GM21528 (cell line): Measurements from ENCODE around the gene POLD3.

ENCODE experiments used
- ATAC-seq: cut with Tn5 transposase; IDR thresholded peaks from one replicate; pipeline ENCODE4 v1.9.1; 2021; ENCODE audit warnings: mild to moderate bottlenecking, moderate library complexity; ENCODE audit not compliant: unreplicated experiment, low FRiP score

The POLD3 gene

GRCh38 chr11:74670171-74670570 is 77.8 kb downstream of the POLD3 start:
- ATAC-seq: no peak

GRCh38 chr11:74671520-74672196 is 79.3 kb downstream of the POLD3 start:
- no peak for ATAC-seq

GRCh38 chr11:74672332-74672955 is 80.1 kb downstream of the POLD3 start:
- no peak for ATAC-seq

GRCh38 chr11:74672956-74673692 is 80.7 kb downstream of the POLD3 start:
- no peak for ATAC-seq

GRCh38 chr11:74673693-74674360 is 81.4 kb downstream of the POLD3 start:
- ATAC-seq: no peak

GRCh38 chr11:74675761-74676160 is 83.4 kb downstream of the POLD3 start:
- ATAC-seq: no peak

GRCh38 chr11:74676596-74676995 is 84.2 kb downstream of the POLD3 start:
- ATAC-seq: no peak

GRCh38 chr11:74677131-74677530 is 84.7 kb downstream of the POLD3 start:
- no peak for ATAC-seq

GRCh38 chr11:74678041-74678440 is 85.7 kb downstream of the POLD3 start:
- no peak for ATAC-seq

GRCh38 chr11:74678591-74679512 is 86.5 kb downstream of the POLD3 start:
- no peak for ATAC-seq

GRCh38 chr11:74679513-74679865 is 87.1 kb downstream of the POLD3 start:
- ATAC-seq: no peak

GRCh38 chr11:74680035-74680671 is 87.8 kb downstream of the POLD3 start:
- no peak for ATAC-seq

GRCh38 chr11:74680703-74681531 is 88.5 kb downstream of the POLD3 start:
- no peak for ATAC-seq

GRCh38 chr11:74681686-74682651 is 89.6 kb downstream of the POLD3 start:
- ATAC-seq: no peak

GRCh38 chr11:74682731-74683278 is 90.4 kb downstream of the POLD3 start:
- ATAC-seq: no peak

- no peak for ATAC-seq
Measured at GRCh38 chr11:74683279-74683871, 91.0 kb downstream of the POLD3 start.

- ATAC-seq: no peak
Measured at GRCh38 chr11:74683941-74684481, 91.6 kb downstream of the POLD3 start.
